ENCODE results near the gene THAP9. TPM values are rescaled to one million over a fixed set of nuclear protein-coding genes. Genes with fewer than 3 reads are reported as not detected.

The THAP9 gene
- total RNA-seq, 1 donor from 2014 or later: 3.6 TPM

GRCh38 chr4:82891707-82892466, 8.6 kb upstream of the THAP9 start:
- TF ChIP-seq CTCF (IDR thresholded peaks at IDR 0.05; ENCODE audit: insufficient read depth, low read length, poor library complexity, severe bottlenecking): no peak
- Histone ChIP-seq H3K36me3 (ENCODE audit: control insufficient read depth, insufficient read depth, low read length) (no peaks in the 10 kb centered on the region), H3K4me3 (ENCODE audit: low read depth, low read length) (peak overlapping the region; percentile 88), H3K27me3 (ENCODE audit: control insufficient read depth, insufficient read depth, low read length) (no peaks in the 10 kb centered on the region)
- DNase-seq (ENCODE audit: low read depth): no peak

- no peaks in the 10 kb centered on the region for H3K27me3 ChIP-seq (ENCODE audit: control insufficient read depth, insufficient read depth, low read length)
- no peaks in the 10 kb centered on the region for H3K36me3 ChIP-seq (ENCODE audit: control insufficient read depth, insufficient read depth, low read length)
- no peak for TF ChIP-seq CTCF (IDR thresholded peaks at IDR 0.05; ENCODE audit: insufficient read depth, low read length, poor library complexity, severe bottlenecking)
- no peak for DNase-seq (ENCODE audit: low read depth)
- H3K4me3 ChIP-seq (ENCODE audit: low read depth, low read length): no peak overlapping the region
Measured at GRCh38 chr4:82892467-82892802, 8.1 kb upstream of the THAP9 start.

- no peak for DNase-seq (ENCODE audit: low read depth)
- no peak for TF ChIP-seq CTCF (IDR thresholded peaks at IDR 0.05; ENCODE audit: insufficient read depth, low read length, poor library complexity, severe bottlenecking)
- H3K36me3 ChIP-seq (ENCODE audit: control insufficient read depth, insufficient read depth, low read length): no peaks in the 10 kb centered on the region
- H3K4me3 ChIP-seq (ENCODE audit: low read depth, low read length): no peak overlapping the region
- H3K27me3 ChIP-seq (ENCODE audit: control insufficient read depth, insufficient read depth, low read length): no peaks in the 10 kb centered on the region
Measured at GRCh38 chr4:82893942-82894341, 6.6 kb upstream of the THAP9 start.

GRCh38 chr4:82896755-82897154, 3.8 kb upstream of the THAP9 start:
- H3K4me3 ChIP-seq (ENCODE audit: low read depth, low read length): no peak overlapping the region
- no peak for DNase-seq (ENCODE audit: low read depth)
- no peaks in the 10 kb centered on the region for H3K36me3 ChIP-seq (ENCODE audit: control insufficient read depth, insufficient read depth, low read length)
- no peak for TF ChIP-seq CTCF (IDR thresholded peaks at IDR 0.05; ENCODE audit: insufficient read depth, low read length, poor library complexity, severe bottlenecking)
- H3K27me3 ChIP-seq (ENCODE audit: control insufficient read depth, insufficient read depth, low read length): no peaks in the 10 kb centered on the region

- DNase-seq (ENCODE audit: low read depth): peak; percentile 42
- peak; percentile 24 for TF ChIP-seq CTCF (IDR thresholded peaks at IDR 0.05; ENCODE audit: insufficient read depth, low read length, poor library complexity, severe bottlenecking)
- H3K4me3 ChIP-seq (ENCODE audit: low read depth, low read length): peak overlapping the region; percentile 70
- H3K27me3 ChIP-seq (ENCODE audit: control insufficient read depth, insufficient read depth, low read length): no peaks in the 10 kb centered on the region
- H3K36me3 ChIP-seq (ENCODE audit: control insufficient read depth, insufficient read depth, low read length): no peaks in the 10 kb centered on the region
Measured at GRCh38 chr4:82898322-82899243, 2.0 kb upstream of the THAP9 start.

Measured in kidney epithelial cell (primary cell).